ENCODE measurements around the gene PGAP1.

DNA sequence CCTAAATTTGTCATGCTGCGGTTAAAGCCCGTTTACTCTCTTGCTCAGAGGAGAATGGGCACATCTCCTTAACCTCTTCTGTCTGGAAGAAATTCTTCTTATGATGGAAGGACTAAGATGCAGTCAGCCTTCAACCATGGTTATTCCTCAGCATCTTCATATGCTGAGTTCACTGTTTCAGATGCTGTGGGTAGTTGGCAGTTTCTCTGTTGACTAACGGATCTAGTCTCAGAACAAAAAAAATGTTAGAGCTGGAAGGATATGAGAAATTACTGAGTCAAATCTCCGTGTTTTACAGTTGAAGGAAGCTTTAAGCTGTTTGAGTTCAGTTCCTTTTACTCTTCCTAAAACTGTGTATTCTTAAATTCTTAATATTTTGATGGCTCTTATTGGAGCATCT is 43.6 kb upstream of the PGAP1 start:
- TF ChIP-seq GATA2 (IDR thresholded peaks at IDR 0.05; ENCODE audit: low read depth, low read length) (no peak), GATA3 (IDR thresholded peaks at IDR 0.05; ENCODE audit: low read depth, low read length) (no peak)
